ENCODE data around the gene PPCDC. TPM values are rescaled to one million over a fixed set of nuclear protein-coding genes. Genes with fewer than 3 reads are reported as not detected.

Gene PPCDC
- total RNA-seq, 2 experiments from 2014 or later: 19.6 to 20.7 TPM

DNA sequence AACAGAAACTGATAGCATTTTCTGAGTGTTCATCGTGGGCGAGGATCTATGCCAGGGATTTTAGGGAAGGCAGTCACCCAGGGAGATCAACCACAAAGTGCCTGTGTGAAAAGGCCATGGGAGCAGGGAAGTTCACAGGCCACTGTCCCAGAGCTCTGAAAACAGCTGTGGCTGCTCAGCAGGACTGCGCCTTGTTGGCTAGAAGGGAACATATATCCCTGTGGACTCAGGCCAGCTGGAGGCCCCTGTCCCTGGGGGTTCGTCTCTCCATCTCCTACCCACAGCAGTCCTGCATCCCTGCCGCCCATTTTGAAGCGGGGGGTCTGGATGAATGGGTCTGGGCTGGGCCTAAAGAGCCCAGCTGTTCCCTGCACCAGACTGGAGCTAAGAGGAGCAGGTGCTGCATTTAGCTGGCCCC lies 27.8 kb downstream of the PPCDC start:
- no peaks in the 10 kb centered on the region for H3K9me3 Mint-ChIP-seq
- DNase-seq: no peak
- H3K4me3 Mint-ChIP-seq: no peak overlapping the region
- ChIA-PET POLR2A (no interaction called here), CTCF (interaction anchor here (0.9 to 1.8 kb wide), 5 partner anchors 9 to 153 kb away, joined by 3 to 11 read pairs (median 3); no protein-coding TSS in a partner anchor)
- H3K4me1 Mint-ChIP-seq: peaks cover 21% of the 10 kb centered on the region
- H3K36me3 Mint-ChIP-seq (ENCODE audit: low read depth): peaks cover 11% of the 10 kb centered on the region
- no peak overlapping the region for H3K27ac Mint-ChIP-seq
- no peaks in the 10 kb centered on the region for H3K27me3 Mint-ChIP-seq

DNA sequence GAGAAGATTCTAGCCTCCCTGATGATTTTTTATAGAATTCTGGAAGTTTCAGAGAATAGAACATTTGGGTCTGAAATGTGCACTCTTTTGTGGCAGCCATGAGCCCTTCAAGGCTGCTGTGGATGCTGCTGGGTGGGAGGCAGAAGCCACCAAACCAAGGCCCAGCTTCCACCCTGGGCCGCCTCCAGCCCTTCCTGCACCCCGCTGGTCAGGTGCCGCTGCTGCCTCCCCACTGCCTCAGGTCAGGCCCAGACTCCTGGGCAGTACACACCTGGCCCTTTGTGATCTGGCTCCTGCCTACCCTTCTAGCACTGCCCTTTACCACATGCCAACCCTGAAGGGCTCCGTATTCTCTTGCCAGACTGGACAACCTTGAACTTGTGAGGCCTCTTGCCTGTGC lies 28.3 kb downstream of the PPCDC start:
- Mint-ChIP-seq H3K27me3 (no peaks in the 10 kb centered on the region), H3K36me3 (ENCODE audit: low read depth) (peaks cover 11% of the 10 kb centered on the region), H3K9me3 (no peaks in the 10 kb centered on the region), H3K4me3 (no peak overlapping the region), H3K4me1 (peaks cover 16% of the 10 kb centered on the region), H3K27ac (no peak overlapping the region)
- CTCF ChIA-PET: interaction anchor here (0.6 to 1.3 kb wide), 4 partner anchors 9 to 68 kb away, joined by 3 to 4 read pairs (median 3); no protein-coding TSS in a partner anchor
- DNase-seq: no peak
- POLR2A ChIA-PET: no interaction called here

DNA sequence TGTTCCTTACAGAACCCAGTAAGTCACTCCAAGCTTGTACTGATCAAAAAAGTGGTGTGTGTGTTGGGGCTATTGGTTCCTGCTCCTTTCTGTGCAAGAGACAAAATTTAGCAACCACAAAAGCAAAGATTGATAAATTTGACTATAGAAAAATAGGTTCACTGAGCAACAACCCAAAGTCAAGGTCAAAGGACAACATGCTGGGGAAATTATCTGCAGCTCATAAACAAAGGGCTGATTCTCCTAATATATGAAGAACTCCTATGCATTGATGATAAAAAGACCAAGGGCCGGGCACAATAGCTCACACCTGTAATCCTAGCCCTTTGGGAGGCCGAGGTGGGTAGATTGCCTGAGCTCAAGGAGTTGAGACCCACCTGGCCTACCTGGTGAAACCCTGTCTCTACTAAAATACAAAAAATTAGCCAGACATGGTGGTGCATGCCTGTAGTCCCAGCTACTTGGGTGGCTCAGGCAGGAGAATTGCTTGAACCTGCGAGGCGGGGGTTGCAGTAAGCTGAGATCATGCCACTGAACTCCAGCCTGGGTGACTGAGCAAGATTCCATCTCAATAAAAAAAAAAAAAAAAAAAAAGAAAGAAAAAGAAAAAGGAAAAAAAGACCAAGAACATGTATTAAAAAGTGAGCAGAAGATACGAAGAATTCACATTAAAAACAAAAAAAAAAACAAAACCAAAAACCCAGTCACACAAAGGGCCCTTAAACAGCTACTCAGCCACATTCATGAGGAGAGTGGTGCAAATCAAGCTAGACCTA lies 29.8 kb downstream of the PPCDC start:
- DNase-seq: no peak
- Mint-ChIP-seq H3K4me1 (peaks cover 9% of the 10 kb centered on the region), H3K9me3 (no peaks in the 10 kb centered on the region), H3K36me3 (ENCODE audit: low read depth) (peaks cover 11% of the 10 kb centered on the region), H3K27ac (no peak overlapping the region), H3K27me3 (no peaks in the 10 kb centered on the region), H3K4me3 (no peak overlapping the region)
- ChIA-PET CTCF (interaction anchor here (0.6 to 1.9 kb wide), 4 partner anchors 10 to 28 kb away, joined by 3 to 5 read pairs (median 4); no protein-coding TSS in a partner anchor), POLR2A (interaction anchor here (0.6 kb wide), 1 partner anchor 254 kb away, joined by 4 read pairs; no protein-coding TSS in a partner anchor)

DNA sequence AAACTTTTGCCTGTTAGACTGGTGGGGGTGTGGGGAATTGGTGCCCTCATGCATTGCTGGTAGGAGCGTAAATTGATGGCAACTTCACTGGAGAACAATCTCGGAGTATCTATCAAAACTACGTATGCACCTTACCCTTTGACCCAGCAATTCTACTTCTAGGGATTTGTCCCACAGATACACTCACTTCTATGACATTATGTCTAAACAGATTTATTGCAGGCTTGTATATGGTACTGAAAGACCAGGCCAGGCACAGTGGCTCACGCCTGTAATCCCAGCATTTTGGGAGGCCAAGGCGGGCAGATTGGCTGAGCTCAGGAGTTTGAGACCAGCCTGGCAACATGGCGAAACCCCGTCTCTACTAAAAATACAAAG lies 30.3 kb downstream of the PPCDC start:
- Mint-ChIP-seq H3K4me1 (peaks cover 14% of the 10 kb centered on the region), H3K36me3 (ENCODE audit: low read depth) (peaks cover 9% of the 10 kb centered on the region), H3K27ac (no peak overlapping the region), H3K9me3 (no peaks in the 10 kb centered on the region), H3K27me3 (no peaks in the 10 kb centered on the region), H3K4me3 (no peak overlapping the region)
- ChIA-PET CTCF (interaction anchor here (1.1 to 1.9 kb wide), 3 partner anchors 11 to 14 kb away, joined by 3 to 5 read pairs (median 5); no protein-coding TSS in a partner anchor), POLR2A (interaction anchor here (0.6 kb wide), 1 partner anchor 150 kb away, joined by 9 read pairs; no protein-coding TSS in a partner anchor)
- DNase-seq: no peak

DNA sequence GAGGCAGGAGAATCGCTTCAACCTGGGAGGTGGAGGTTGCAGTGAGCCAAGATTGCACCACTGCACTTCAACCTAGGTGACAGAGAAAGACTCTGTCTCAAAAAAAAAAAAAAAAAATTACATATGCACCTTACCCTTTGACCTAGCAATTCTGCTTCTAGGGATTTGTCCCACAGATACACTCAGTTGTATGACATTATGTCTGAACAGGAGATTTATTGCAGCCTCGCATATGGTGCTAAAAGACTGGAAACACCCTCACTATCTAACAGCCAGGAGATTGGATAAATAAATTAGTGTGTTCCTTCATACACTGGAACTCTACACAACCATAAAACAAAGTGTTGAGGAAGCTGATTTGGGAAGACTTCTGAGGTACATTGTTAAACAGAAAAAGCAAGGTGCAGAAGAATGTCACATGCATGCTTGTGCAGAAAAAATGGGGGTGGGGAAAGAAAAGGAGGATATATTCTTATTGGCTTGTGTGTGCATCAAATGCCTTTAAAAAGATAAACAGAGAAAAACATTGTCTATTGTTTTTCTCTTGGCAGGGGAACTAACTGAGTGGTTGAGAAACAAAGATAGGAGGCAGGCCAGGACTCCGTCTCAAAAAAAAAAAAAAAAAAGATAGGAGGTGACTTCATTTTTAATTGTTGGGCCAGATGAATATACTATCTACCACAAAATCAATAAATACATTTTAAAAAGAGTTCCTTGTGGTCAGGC lies 30.9 kb downstream of the PPCDC start:
- Mint-ChIP-seq H3K9me3 (no peaks in the 10 kb centered on the region), H3K27ac (no peak overlapping the region), H3K4me1 (peaks cover 14% of the 10 kb centered on the region), H3K27me3 (no peaks in the 10 kb centered on the region), H3K36me3 (ENCODE audit: low read depth) (peaks cover 3% of the 10 kb centered on the region), H3K4me3 (no peak overlapping the region)
- DNase-seq: no peak
- POLR2A ChIA-PET: interaction anchor here (0.6 kb wide), 1 partner anchor 150 kb away, joined by 9 read pairs; no protein-coding TSS in a partner anchor
- CTCF ChIA-PET: interaction anchor here (1.1 to 1.9 kb wide), 2 partner anchors 12 to 13 kb away, joined by 3 to 5 read pairs; no protein-coding TSS in a partner anchor

- peaks cover 16% of the 10 kb centered on the region for H3K4me1 Mint-ChIP-seq
- H3K27ac Mint-ChIP-seq: no peak overlapping the region
- no peaks in the 10 kb centered on the region for H3K36me3 Mint-ChIP-seq (ENCODE audit: low read depth)
- ChIA-PET CTCF (interaction anchor here (0.7 to 2.3 kb wide), 4 partner anchors 9 to 145 kb away, joined by 3 to 6 read pairs (median 4); partner anchors contain the start of gene C15orf39), POLR2A (no interaction called here)
- no peak overlapping the region for H3K4me3 Mint-ChIP-seq
- H3K27me3 Mint-ChIP-seq: no peaks in the 10 kb centered on the region
- DNase-seq: no peak
- H3K9me3 Mint-ChIP-seq: no peaks in the 10 kb centered on the region
Measured at GRCh38 chr15:75056036-75056435, 32.6 kb downstream of the PPCDC start.

DNA sequence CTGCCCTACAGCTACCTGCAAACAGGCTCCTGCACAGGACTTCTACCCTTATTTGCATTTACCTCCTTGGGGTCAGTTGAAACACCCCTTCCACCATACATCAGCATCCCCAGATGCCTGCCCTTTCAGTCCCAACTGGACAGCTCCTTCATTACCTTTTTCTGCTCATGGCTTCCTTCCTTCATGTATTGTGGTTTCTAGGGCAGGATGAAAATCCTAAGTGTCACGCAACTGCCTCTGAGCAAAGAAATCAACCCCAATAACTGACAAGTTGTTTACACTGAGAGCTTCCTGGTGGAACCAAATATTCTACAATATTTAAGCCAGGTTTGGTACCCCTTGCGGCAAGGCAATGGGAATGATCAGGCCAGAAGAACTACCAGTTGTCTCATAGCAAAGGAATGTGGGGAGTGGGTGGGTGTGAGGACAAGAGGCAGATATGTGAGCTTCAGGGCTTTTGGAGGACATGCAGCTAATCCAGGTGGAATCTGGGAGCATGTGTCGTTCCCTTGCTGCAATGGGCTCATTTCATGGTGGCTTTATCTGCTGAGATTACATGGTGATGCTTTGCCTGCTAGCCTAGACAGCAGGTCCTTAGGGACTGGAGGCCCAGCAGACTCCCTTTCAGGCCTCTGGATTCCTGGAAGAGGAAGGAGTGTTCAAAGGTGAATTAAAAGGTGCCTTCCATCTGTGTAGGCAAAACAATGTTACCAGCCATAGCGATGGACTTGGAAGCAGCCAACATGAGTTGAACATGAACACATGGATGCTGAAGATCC lies 34.9 kb downstream of the PPCDC start:
- Mint-ChIP-seq H3K4me1 (peaks cover 22% of the 10 kb centered on the region), H3K36me3 (ENCODE audit: low read depth) (peaks cover 2% of the 10 kb centered on the region), H3K4me3 (no peak overlapping the region), H3K27ac (peak overlapping the region; percentile 66), H3K27me3 (no peaks in the 10 kb centered on the region), H3K9me3 (no peaks in the 10 kb centered on the region)
- ChIA-PET CTCF (interaction anchor here (0.9 to 1.4 kb wide), 4 partner anchors 15 to 143 kb away, joined by 3 to 6 read pairs (median 4); partner anchors contain the start of gene C15orf39), POLR2A (no interaction called here)
- DNase-seq: no peak

DNA sequence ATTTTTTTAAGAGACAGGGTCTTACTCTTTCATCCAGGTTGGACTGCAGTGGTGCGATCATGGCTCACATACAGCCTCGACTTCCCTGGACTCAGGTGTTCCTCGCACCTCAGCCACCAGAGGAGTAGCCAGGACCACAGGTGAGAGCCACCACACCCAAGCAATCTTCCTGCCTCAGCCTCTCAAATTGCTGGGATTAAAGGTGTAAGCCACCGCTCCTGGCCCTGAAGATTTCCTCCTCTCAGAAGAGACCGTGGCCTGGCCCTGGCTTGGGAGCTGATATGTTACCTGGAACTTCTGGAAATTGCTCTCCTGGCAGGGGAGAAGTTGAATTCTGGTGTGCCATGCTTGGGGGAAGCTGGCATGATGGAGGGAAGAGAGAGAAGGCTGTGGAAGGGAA lies 36.2 kb downstream of the PPCDC start:
- no peak overlapping the region for H3K4me3 Mint-ChIP-seq
- POLR2A ChIA-PET: no interaction called here
- peaks cover 3% of the 10 kb centered on the region for H3K9me3 Mint-ChIP-seq
- no peak overlapping the region for H3K27ac Mint-ChIP-seq
- peaks cover 10% of the 10 kb centered on the region for H3K36me3 Mint-ChIP-seq (ENCODE audit: low read depth)
- peaks cover 22% of the 10 kb centered on the region for H3K4me1 Mint-ChIP-seq
- H3K27me3 Mint-ChIP-seq: no peaks in the 10 kb centered on the region
- CTCF ChIA-PET: no interaction called here
- DNase-seq: no peak

DNA sequence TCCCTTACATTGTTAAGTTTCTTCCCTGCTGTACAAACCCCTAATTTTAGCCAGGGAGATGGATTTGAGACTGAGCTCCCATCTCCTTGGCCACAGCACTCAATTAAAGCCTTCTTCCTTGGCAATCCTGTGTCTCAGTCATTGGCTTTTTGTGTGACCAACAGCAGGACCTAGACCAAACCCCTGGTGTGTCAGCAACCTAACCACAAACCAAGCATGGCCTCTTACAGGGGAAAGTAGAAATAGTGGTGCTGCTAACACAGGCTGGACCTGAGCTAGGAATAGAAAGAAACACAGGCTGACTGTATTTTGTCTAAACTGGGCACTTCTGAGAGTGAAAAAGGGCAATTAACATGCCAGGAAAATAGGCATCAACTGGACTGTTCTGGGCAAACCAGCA lies 37.9 kb downstream of the PPCDC start:
- Mint-ChIP-seq H3K36me3 (ENCODE audit: low read depth) (peaks cover 23% of the 10 kb centered on the region), H3K27me3 (no peaks in the 10 kb centered on the region), H3K27ac (no peak overlapping the region), H3K4me1 (peaks cover 34% of the 10 kb centered on the region), H3K9me3 (peaks cover 12% of the 10 kb centered on the region), H3K4me3 (no peak overlapping the region)
- no peak for DNase-seq
- ChIA-PET CTCF (interaction anchor here (0.9 to 2.7 kb wide), 3 partner anchors 18 to 394 kb away, joined by 3 to 17 read pairs (median 5); no protein-coding TSS in a partner anchor), POLR2A (no interaction called here)

DNA sequence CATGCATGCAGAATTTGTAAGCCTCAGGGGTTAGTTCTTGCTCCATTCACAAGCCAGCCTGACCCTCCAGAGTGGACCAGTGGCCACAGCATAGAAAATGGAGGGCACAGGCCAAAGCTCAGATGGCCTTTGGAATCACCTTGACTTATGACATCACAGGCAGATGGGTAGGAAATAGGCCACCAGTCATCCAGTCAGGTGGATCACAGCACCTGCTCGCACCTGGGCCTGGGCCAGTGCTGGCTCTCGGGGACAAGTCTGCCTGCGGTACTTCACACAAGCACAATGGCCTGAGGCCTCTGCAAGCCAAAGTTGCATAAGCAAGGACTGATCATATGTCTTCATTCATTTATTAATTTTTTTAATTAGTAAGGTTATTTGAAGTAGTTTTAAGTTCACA lies 39.3 kb downstream of the PPCDC start:
- no peak for DNase-seq
- Mint-ChIP-seq H3K4me3 (no peak overlapping the region), H3K36me3 (ENCODE audit: low read depth) (peaks cover 35% of the 10 kb centered on the region), H3K27me3 (no peaks in the 10 kb centered on the region), H3K27ac (no peak overlapping the region), H3K9me3 (peaks cover 14% of the 10 kb centered on the region), H3K4me1 (peaks cover 47% of the 10 kb centered on the region)
- CTCF ChIA-PET: interaction anchor here (2.7 kb wide), 1 partner anchor 20 kb away, joined by 17 read pairs; no protein-coding TSS in a partner anchor
- POLR2A ChIA-PET: no interaction called here

DNA sequence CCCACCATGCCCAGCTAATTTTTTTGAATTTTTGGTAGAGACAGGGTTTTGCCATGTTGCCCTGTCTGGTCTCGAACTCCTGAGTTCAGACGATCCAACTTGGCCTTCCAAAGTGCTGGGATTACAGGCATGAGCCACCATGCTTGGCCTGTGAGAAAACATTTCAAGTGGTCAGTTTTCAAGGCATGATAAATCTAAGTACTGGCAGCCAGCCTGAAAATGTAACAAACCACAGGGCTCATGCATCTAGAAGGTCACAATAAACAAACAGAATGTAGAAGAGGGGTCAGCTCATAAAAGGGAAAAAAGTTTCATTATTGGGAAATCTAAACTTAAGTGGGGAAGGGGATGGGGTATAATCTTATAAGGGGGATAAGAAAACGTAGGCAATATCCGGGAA lies 39.9 kb downstream of the PPCDC start:
- Mint-ChIP-seq H3K4me1 (peaks cover 48% of the 10 kb centered on the region), H3K9me3 (peaks cover 14% of the 10 kb centered on the region), H3K36me3 (ENCODE audit: low read depth) (peaks cover 37% of the 10 kb centered on the region), H3K27me3 (no peaks in the 10 kb centered on the region), H3K27ac (no peak overlapping the region), H3K4me3 (no peak overlapping the region)
- ChIA-PET POLR2A (no interaction called here), CTCF (no interaction called here)
- no peak for DNase-seq

GRCh38 chr15:75063889-75064288 lies 40.5 kb downstream of the PPCDC start:
- peaks cover 49% of the 10 kb centered on the region for H3K4me1 Mint-ChIP-seq
- H3K9me3 Mint-ChIP-seq: peaks cover 14% of the 10 kb centered on the region
- no peak overlapping the region for H3K4me3 Mint-ChIP-seq
- ChIA-PET POLR2A (no interaction called here), CTCF (no interaction called here)
- H3K36me3 Mint-ChIP-seq (ENCODE audit: low read depth): peaks cover 41% of the 10 kb centered on the region
- DNase-seq: no peak
- H3K27me3 Mint-ChIP-seq: no peaks in the 10 kb centered on the region
- H3K27ac Mint-ChIP-seq: no peak overlapping the region

Data from activated CD4-positive, alpha-beta T cell treated with anti-CD3 and anti-CD28 coated beads, Interleukin-2, amount 10 ng/mL, durations not matched to agents 7 days and 5 days (primary cell).